Right lobe of liver (tissue), 4 donors: ENCODE data around the gene CAMK2D.

Experiments
- POLR2A ChIP-seq: fragments of 450-650 bp; IDR thresholded peaks from one replicate; pipeline ENCODE4 v1.6.1; 2017; ENCODE audit warnings: antibody characterized with exemption, mild to moderate bottlenecking
- TF ChIP-seq, protein P1 (sequence below), 4 donors: fragments of 200-600 bp in 3 of 4; fragments of 450-650 bp in 1 of 4; IDR thresholded peaks; one replicate each; pipeline versions ENCODE4 v1.5.1 to v1.8.0; 2016 to 2022; ENCODE audit warnings: antibody characterized with exemption in 4 of 4, mild to moderate bottlenecking in 2 of 4
- donor health status: DM: no; HTN: no; CAD: no.
- donor health status: DM: no; HTN: no; CAD: no.
- donor health status: DM: no; HTN: yes; CAD: no.

GRCh38 chr4:113406723-113407016 is 354.9 kb downstream of the CAMK2D start:
- TF ChIP-seq POLR2A, result no peak
- TF ChIP-seq, protein P1, sequence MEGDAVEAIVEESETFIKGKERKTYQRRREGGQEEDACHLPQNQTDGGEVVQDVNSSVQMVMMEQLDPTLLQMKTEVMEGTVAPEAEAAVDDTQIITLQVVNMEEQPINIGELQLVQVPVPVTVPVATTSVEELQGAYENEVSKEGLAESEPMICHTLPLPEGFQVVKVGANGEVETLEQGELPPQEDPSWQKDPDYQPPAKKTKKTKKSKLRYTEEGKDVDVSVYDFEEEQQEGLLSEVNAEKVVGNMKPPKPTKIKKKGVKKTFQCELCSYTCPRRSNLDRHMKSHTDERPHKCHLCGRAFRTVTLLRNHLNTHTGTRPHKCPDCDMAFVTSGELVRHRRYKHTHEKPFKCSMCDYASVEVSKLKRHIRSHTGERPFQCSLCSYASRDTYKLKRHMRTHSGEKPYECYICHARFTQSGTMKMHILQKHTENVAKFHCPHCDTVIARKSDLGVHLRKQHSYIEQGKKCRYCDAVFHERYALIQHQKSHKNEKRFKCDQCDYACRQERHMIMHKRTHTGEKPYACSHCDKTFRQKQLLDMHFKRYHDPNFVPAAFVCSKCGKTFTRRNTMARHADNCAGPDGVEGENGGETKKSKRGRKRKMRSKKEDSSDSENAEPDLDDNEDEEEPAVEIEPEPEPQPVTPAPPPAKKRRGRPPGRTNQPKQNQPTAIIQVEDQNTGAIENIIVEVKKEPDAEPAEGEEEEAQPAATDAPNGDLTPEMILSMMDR (IDR thresholded peaks at IDR 0.05), result no peak
